ENCODE results near the gene RIN3. TPM values are rescaled to one million over a fixed set of nuclear protein-coding genes. Genes with fewer than 3 reads are reported as not detected.

Gene RIN3
- total RNA-seq, 1 experiment from 2014 or later, result 4.8 TPM

GRCh38 chr14:92635031-92635430 is 121.5 kb downstream of the RIN3 start:
- ATAC-seq (no peak), DNase-seq (no peak)
- intact Hi-C loops (cut with micrococcal nuclease), result no loop called here

GRCh38 chr14:92635896-92636295 is 122.3 kb downstream of the RIN3 start:
- Histone ChIP-seq H3K9ac (ENCODE audit: low read length) (no peak overlapping the region), H3F3A (ENCODE audit: low read length, unreplicated experiment) (no peaks in the 10 kb centered on the region), H3K79me2 (ENCODE audit: low read length) (no peaks in the 10 kb centered on the region), H4K20me1 (ENCODE audit: low read length) (no peaks in the 10 kb centered on the region), H3K27me3 (ENCODE audit: low read length) (no peaks in the 10 kb centered on the region), H3K27ac (ENCODE audit: low read length) (no peak overlapping the region), H3K4me1 (ENCODE audit: insufficient read depth, low read length) (no peaks in the 10 kb centered on the region; the same call in 1 of the 2 replicates), H3K4me3 (ENCODE audit: low read length) (no peak overlapping the region), H2AFZ (ENCODE audit: low read length) (no peak overlapping the region), H3K4me2 (ENCODE audit: low read length) (no peak overlapping the region), H3K36me3 (ENCODE audit: low read depth, low read length) (no peaks in the 10 kb centered on the region), H3K9me2 (replicated peaks; ENCODE audit: low read length) (no peaks in the 10 kb centered on the region), H3K9me3 (ENCODE audit: low read length) (no peaks in the 10 kb centered on the region)
- TF ChIP-seq, protein P1, sequence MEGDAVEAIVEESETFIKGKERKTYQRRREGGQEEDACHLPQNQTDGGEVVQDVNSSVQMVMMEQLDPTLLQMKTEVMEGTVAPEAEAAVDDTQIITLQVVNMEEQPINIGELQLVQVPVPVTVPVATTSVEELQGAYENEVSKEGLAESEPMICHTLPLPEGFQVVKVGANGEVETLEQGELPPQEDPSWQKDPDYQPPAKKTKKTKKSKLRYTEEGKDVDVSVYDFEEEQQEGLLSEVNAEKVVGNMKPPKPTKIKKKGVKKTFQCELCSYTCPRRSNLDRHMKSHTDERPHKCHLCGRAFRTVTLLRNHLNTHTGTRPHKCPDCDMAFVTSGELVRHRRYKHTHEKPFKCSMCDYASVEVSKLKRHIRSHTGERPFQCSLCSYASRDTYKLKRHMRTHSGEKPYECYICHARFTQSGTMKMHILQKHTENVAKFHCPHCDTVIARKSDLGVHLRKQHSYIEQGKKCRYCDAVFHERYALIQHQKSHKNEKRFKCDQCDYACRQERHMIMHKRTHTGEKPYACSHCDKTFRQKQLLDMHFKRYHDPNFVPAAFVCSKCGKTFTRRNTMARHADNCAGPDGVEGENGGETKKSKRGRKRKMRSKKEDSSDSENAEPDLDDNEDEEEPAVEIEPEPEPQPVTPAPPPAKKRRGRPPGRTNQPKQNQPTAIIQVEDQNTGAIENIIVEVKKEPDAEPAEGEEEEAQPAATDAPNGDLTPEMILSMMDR (conservative IDR thresholded peaks at IDR 0.05; ENCODE audit: low read depth, low read length), result no peak
- TF ChIP-seq EZH2 (IDR thresholded peaks at IDR 0.05; ENCODE audit: low read length, unreplicated experiment), result no peak
- no peak for TF ChIP-seq EZH2phosphoT487 (IDR thresholded peaks at IDR 0.05; ENCODE audit: borderline replicate concordance, low read length)
- ChIA-PET POLR2A (ENCODE audit: unreplicated experiment) (no interaction called here), CTCF (no interaction called here)
- no peak for ATAC-seq
- intact Hi-C loops (cut with micrococcal nuclease), result no loop called here
- DNase-seq, result no peak
- no TSS peak for BruUV-seq (replicated peaks)

More at GRCh38 chr14:92635031-92635430, 121.5 kb downstream of the RIN3 start:
- H4K20me1 ChIP-seq (ENCODE audit: low read length), result no peaks in the 10 kb centered on the region
- H3K4me2 ChIP-seq (ENCODE audit: low read length), result no peak overlapping the region
- no peak overlapping the region for H3K9ac ChIP-seq (ENCODE audit: low read length)
- H3K79me2 ChIP-seq (ENCODE audit: low read length), result no peaks in the 10 kb centered on the region
- POLR2A ChIA-PET (ENCODE audit: unreplicated experiment), result interaction anchor here (0.5 kb wide), 1 partner anchor 9 kb away, joined by 4 read pairs; no protein-coding TSS in a partner anchor
- H3K9me3 ChIP-seq (ENCODE audit: low read length), result no peaks in the 10 kb centered on the region
- no TSS peak for BruUV-seq (replicated peaks)
- TF ChIP-seq EZH2 (IDR thresholded peaks at IDR 0.05; ENCODE audit: low read length, unreplicated experiment), result no peak
- TF ChIP-seq, protein P1 (conservative IDR thresholded peaks at IDR 0.05; ENCODE audit: low read depth, low read length), result no peak
- TF ChIP-seq EZH2phosphoT487 (IDR thresholded peaks at IDR 0.05; ENCODE audit: borderline replicate concordance, low read length), result no peak
- no peaks in the 10 kb centered on the region for H3K27me3 ChIP-seq (ENCODE audit: low read length)
- H3K9me2 ChIP-seq (replicated peaks; ENCODE audit: low read length), result no peaks in the 10 kb centered on the region
- CTCF ChIA-PET, result no interaction called here
- H3K27ac ChIP-seq (ENCODE audit: low read length), result no peak overlapping the region
- no peaks in the 10 kb centered on the region for H3K36me3 ChIP-seq (ENCODE audit: low read depth, low read length)
- no peaks in the 10 kb centered on the region for H3F3A ChIP-seq (ENCODE audit: low read length, unreplicated experiment)
- H2AFZ ChIP-seq (ENCODE audit: low read length), result no peak overlapping the region
- H3K4me3 ChIP-seq (ENCODE audit: low read length), result no peak overlapping the region
- H3K4me1 ChIP-seq (ENCODE audit: insufficient read depth, low read length), result no peaks in the 10 kb centered on the region; the same call in 1 of the 2 replicates

DNA sequence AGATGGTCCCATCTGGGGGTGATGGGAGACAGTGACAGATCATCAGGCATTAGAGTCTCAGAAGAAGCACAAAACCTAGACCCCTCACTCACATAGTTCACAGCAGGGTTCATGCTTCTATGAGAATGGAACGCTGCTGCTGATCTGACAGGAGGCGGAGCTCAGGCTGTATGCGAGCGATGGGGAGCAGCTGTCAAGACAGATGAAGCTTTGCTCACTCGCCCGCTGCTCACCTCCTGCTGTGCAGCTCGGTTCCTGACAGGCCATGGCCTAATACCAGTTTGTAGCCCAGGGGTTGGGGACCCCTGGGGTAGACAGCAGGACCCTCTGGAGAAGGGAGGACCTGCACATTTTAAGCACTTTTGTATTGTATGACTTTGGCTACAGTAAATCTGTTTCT is 123.6 kb downstream of the RIN3 start:
- H3K9ac ChIP-seq (ENCODE audit: low read length), result no peak overlapping the region
- CTCF ChIA-PET, result no interaction called here

More for the DNA sequence above, 123.6 kb downstream of the RIN3 start:
- Histone ChIP-seq H2AFZ (ENCODE audit: low read length) (no peak overlapping the region), H3K4me3 (ENCODE audit: low read length) (no peak overlapping the region), H3F3A (ENCODE audit: low read length, unreplicated experiment) (no peaks in the 10 kb centered on the region), H3K9me2 (replicated peaks; ENCODE audit: low read length) (no peaks in the 10 kb centered on the region), H4K20me1 (ENCODE audit: low read length) (no peaks in the 10 kb centered on the region), H3K9me3 (ENCODE audit: low read length) (no peaks in the 10 kb centered on the region), H3K27me3 (ENCODE audit: low read length) (no peaks in the 10 kb centered on the region), H3K27ac (ENCODE audit: low read length) (no peak overlapping the region), H3K36me3 (ENCODE audit: low read depth, low read length) (no peaks in the 10 kb centered on the region), H3K4me2 (ENCODE audit: low read length) (no peak overlapping the region), H3K4me1 (ENCODE audit: insufficient read depth, low read length) (no peaks in the 10 kb centered on the region; the same call in 1 of the 2 replicates), H3K79me2 (ENCODE audit: low read length) (no peaks in the 10 kb centered on the region)
- TF ChIP-seq EZH2 (IDR thresholded peaks at IDR 0.05; ENCODE audit: low read length, unreplicated experiment) (no peak), EZH2phosphoT487 (IDR thresholded peaks at IDR 0.05; ENCODE audit: borderline replicate concordance, low read length) (no peak)
- TF ChIP-seq, protein P1 (conservative IDR thresholded peaks at IDR 0.05; ENCODE audit: low read depth, low read length), result no peak
- POLR2A ChIA-PET (ENCODE audit: unreplicated experiment), result no interaction called here
- ATAC-seq, result no peak
- intact Hi-C loops (cut with micrococcal nuclease), result no loop called here
- no TSS peak for BruUV-seq (replicated peaks)
- DNase-seq, result no peak

Data from PC-3 (cell line).